Endodermal cell (in vitro differentiated cells): ENCODE results near the gene CR1. TPM values are rescaled to one million over a fixed set of nuclear protein-coding genes. Genes with fewer than 3 reads are reported as not detected.

Experiments used
- DNase-seq: peaks from one replicate; pipeline ENCODE4 v3.0.0-alpha.2; 2017
- H3K27ac ChIP-seq: 2 replicates; pipeline ENCODE4 v1.5.1; 2013; ENCODE audit warnings: mild to moderate bottlenecking, low read depth, low read length, moderate library complexity
- H3K27me3 ChIP-seq: 2 replicates; pipeline ENCODE4 v1.6.1; 2013; ENCODE audit warnings: mild to moderate bottlenecking, low read length, moderate library complexity; ENCODE audit not compliant: insufficient read depth, control insufficient read depth, poor library complexity, severe bottlenecking
- H3K36me3 ChIP-seq: 2 replicates; pipeline ENCODE4 v1.7.0; 2013; ENCODE audit warnings: mild to moderate bottlenecking, low read length, moderate library complexity; ENCODE audit not compliant: control insufficient read depth, insufficient read depth
- H3K4me1 ChIP-seq: one replicate; pipeline ENCODE4 v1.7.0; 2013; ENCODE audit warnings: low read length; ENCODE audit not compliant: control insufficient read depth, insufficient read depth
- H3K4me3 ChIP-seq: 2 replicates; pipeline ENCODE4 v1.5.1; 2013; ENCODE audit warnings: mild to moderate bottlenecking, low read length, moderate library complexity
- H3K9ac ChIP-seq: 2 replicates; pipeline ENCODE4 v1.6.1; 2013; ENCODE audit warnings: mild to moderate bottlenecking, low read length, moderate library complexity; ENCODE audit not compliant: poor library complexity, severe bottlenecking; ENCODE audit errors: extremely low read depth
- H3K9me3 ChIP-seq: 2 replicates; pipeline ENCODE4 v1.6.1; 2013; ENCODE audit warnings: mild to moderate bottlenecking, low read length, moderate library complexity; ENCODE audit not compliant: control insufficient read depth
- H3K27ac Mint-ChIP-seq: 2 replicates; pipeline ENCODE4 v1.8.0; 2020; ENCODE audit warnings: mixed read lengths
- H3K27me3 Mint-ChIP-seq: 2 replicates; pipeline ENCODE4 v1.8.0; 2021; ENCODE audit warnings: mild to moderate bottlenecking, mixed read lengths; ENCODE audit not compliant: insufficient read depth
- H3K36me3 Mint-ChIP-seq: 2 replicates; pipeline ENCODE4 v1.8.0; 2020; ENCODE audit warnings: low read depth, mixed read lengths
- H3K4me1 Mint-ChIP-seq: 2 replicates; pipeline ENCODE4 v1.8.0; 2020; ENCODE audit warnings: mixed read lengths
- H3K4me3 Mint-ChIP-seq: 2 replicates; pipeline ENCODE4 v1.8.0; 2020; ENCODE audit warnings: mild to moderate bottlenecking, moderate library complexity, mixed read lengths
- H3K9me3 Mint-ChIP-seq: 2 replicates; pipeline ENCODE4 v1.8.0; 2020; ENCODE audit warnings: mild to moderate bottlenecking, mixed read lengths
- CTCF ChIP-seq: fragments of 200-600 bp; sonication (generic); conservative IDR thresholded peaks from 2 replicates; pipeline ENCODE4 v1.5.0; 2021; ENCODE audit warnings: antibody characterized with exemption, mild to moderate bottlenecking
- WGBS, 2 experiments: methylation state at CpG; one replicate each; pipeline versions ENCODE4 v1.1.5 to v1.1.7; 2013; ENCODE audit warnings: missing lambda C conversion rate in 2 of 2, mixed read lengths in 1 of 2; ENCODE audit not compliant: insufficient coverage in 1 of 2, insufficient read length in 1 of 2; 5-methylcytosine and 5-hydroxymethylcytosine counted together
- total RNA-seq, 2 donors: library from RNA; stranded (reverse); fragmentation: NEBNext Ultra II Directional in 1 of 2; extraction: Animal tissue kit (Norgen Biotek cat#: 25700) in 1 of 2; gene quantifications; 2 replicates in 1 of 2; 3 replicates in 1 of 2; pipeline ENCODE4 v1.2.1, GENCODE V29; 2021

Gene CR1
- total RNA-seq, 2 donors from 2014 or later = 0.07 TPM; not detected in 1

DNA sequence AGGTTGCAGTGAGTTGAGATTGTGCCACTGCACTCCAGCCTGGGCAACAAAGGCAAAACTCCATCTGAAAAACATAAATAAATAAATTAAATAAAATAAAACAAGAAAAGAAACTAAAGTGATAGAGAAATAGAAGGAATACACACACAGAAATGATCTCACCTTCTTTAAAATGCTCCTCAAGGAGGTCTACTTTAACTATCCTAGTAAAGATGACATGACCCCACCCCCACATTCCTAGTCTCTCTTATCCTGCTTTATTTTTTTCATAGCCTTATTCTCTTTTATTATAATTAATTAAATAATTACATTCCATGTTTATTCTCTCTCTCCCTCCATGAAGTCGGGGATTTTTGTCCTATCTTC lies 131.0 kb downstream of the CR1 start:
- Mint-ChIP-seq H3K27me3 (no peaks in the 10 kb centered on the region), H3K9me3 (peaks cover 10% of the 10 kb centered on the region), H3K4me3 (no peak overlapping the region), H3K36me3 (no peaks in the 10 kb centered on the region), H3K4me1 (no peaks in the 10 kb centered on the region), H3K27ac (no peak overlapping the region)
- no peak for DNase-seq
- Histone ChIP-seq H3K9ac (no peak overlapping the region), H3K4me3 (no peak overlapping the region), H3K36me3 (no peaks in the 10 kb centered on the region), H3K4me1 (no peaks in the 10 kb centered on the region), H3K27me3 (no peaks in the 10 kb centered on the region), H3K9me3 (peaks cover 8% of the 10 kb centered on the region), H3K27ac (no peak overlapping the region)
- no peak for TF ChIP-seq CTCF
- WGBS, 2 experiments = 92% methylated on average over 1 of the region's 1 CpG; no CpG with 5 or more reads in 1 of the 2 experiments

DNA sequence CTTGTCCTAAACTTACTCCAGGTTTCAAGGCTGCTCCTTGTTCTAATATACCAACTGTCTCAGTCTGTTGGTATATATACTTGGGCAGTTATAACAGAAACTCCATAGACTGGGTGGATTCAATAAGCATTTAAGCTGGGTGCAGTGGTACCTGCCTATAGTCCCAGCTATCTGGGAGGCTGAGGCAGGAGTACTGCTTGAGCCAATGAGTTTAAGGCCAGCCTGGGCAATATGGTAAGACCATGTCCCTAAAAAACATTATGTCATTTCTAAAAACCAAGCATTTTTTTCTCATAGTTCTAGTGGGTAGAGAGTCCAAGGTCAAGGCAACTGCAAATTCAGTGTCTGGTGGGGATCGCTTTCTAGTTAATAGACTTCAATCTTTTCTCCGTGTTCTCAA lies 131.5 kb downstream of the CR1 start:
- no peaks in the 10 kb centered on the region for H3K4me1 ChIP-seq
- WGBS, 2 experiments = 92 to 96% methylated on average over 2 of the region's 2 CpGs
- H3K36me3 Mint-ChIP-seq = no peaks in the 10 kb centered on the region
- H3K36me3 ChIP-seq = no peaks in the 10 kb centered on the region
- no peak overlapping the region for H3K9ac ChIP-seq
- H3K27me3 Mint-ChIP-seq = no peaks in the 10 kb centered on the region
- peaks cover 10% of the 10 kb centered on the region for H3K9me3 Mint-ChIP-seq
- no peaks in the 10 kb centered on the region for H3K4me1 Mint-ChIP-seq
- H3K4me3 Mint-ChIP-seq = no peak overlapping the region
- no peaks in the 10 kb centered on the region for H3K27me3 ChIP-seq
- no peak for TF ChIP-seq CTCF
- no peak overlapping the region for H3K27ac Mint-ChIP-seq
- peaks cover 8% of the 10 kb centered on the region for H3K9me3 ChIP-seq
- no peak overlapping the region for H3K4me3 ChIP-seq
- no peak overlapping the region for H3K27ac ChIP-seq
- no peak for DNase-seq

GRCh38 chr1:207628776-207629175 lies 132.8 kb downstream of the CR1 start:
- no peak for DNase-seq
- peaks cover 10% of the 10 kb centered on the region for H3K9me3 Mint-ChIP-seq
- 83 to 84% methylated on average over 1 to 4 of the region's 5 CpGs for WGBS, 2 experiments
- TF ChIP-seq CTCF = no peak
- no peak overlapping the region for H3K27ac Mint-ChIP-seq
- Histone ChIP-seq H3K27ac (no peak overlapping the region), H3K27me3 (no peaks in the 10 kb centered on the region), H3K9me3 (peaks cover 8% of the 10 kb centered on the region), H3K36me3 (no peaks in the 10 kb centered on the region), H3K4me3 (no peak overlapping the region), H3K4me1 (no peaks in the 10 kb centered on the region), H3K9ac (no peak overlapping the region)
- no peaks in the 10 kb centered on the region for H3K36me3 Mint-ChIP-seq
- H3K27me3 Mint-ChIP-seq = no peaks in the 10 kb centered on the region
- no peaks in the 10 kb centered on the region for H3K4me1 Mint-ChIP-seq
- H3K4me3 Mint-ChIP-seq = no peak overlapping the region
